MM.1S (cell line): ENCODE measurements around the gene IFNL4.

Experiments used
- DNase-seq: peaks from one replicate; pipeline ENCODE4 v3.0.0-alpha.2; 2015
- H2AFZ ChIP-seq: fragments of 300-600 bp; sonication (generic); 2 replicates; pipeline ENCODE4 v1.6.0; 2016; ENCODE audit warnings: antibody characterized with exemption, low read length
- H3F3A ChIP-seq: fragments of 300-600 bp; sonication (generic); 2 replicates; pipeline ENCODE4 v1.6.1; 2016; ENCODE audit warnings: mild to moderate bottlenecking, antibody characterized with exemption, low read length, moderate library complexity, mixed read lengths; ENCODE audit not compliant: insufficient read depth
- H3K27ac ChIP-seq: fragments of 300-600 bp; sonication (generic); 2 replicates; pipeline ENCODE4 v1.5.1; 2016; ENCODE audit warnings: mild to moderate bottlenecking, low read length
- H3K27me3 ChIP-seq: fragments of 300-600 bp; sonication (generic); replicated peaks from 2 replicates; pipeline ENCODE4 v1.6.0; 2016; ENCODE audit warnings: low read length; ENCODE audit not compliant: insufficient read depth
- H3K36me3 ChIP-seq: fragments of 300-600 bp; sonication (generic); replicated peaks from 2 replicates; pipeline ENCODE4 v1.6.1; 2016; ENCODE audit warnings: mild to moderate bottlenecking, low read length, mixed read lengths; ENCODE audit not compliant: insufficient read depth
- H3K4me1 ChIP-seq: fragments of 300-600 bp; sonication (generic); 2 replicates; pipeline ENCODE4 v1.6.1; 2016; ENCODE audit warnings: low read length, mixed read lengths
- H3K4me2 ChIP-seq: fragments of 300-600 bp; sonication (generic); 2 replicates; pipeline ENCODE4 v1.6.0; 2016; ENCODE audit warnings: low read depth, low read length
- H3K4me3 ChIP-seq: fragments of 300-600 bp; sonication (generic); 2 replicates; pipeline ENCODE4 v1.5.1; 2016; ENCODE audit warnings: low read length, mixed read lengths
- H3K79me2 ChIP-seq: fragments of 300-600 bp; sonication (generic); 2 replicates; pipeline ENCODE4 v1.6.1; 2016; ENCODE audit warnings: mixed run types, low read length, mixed read lengths
- H3K9ac ChIP-seq: fragments of 300-600 bp; sonication (generic); 2 replicates; pipeline ENCODE4 v1.6.1; 2016; ENCODE audit warnings: low read length, mixed read lengths
- H3K9me2 ChIP-seq: fragments of 300-600 bp; sonication (generic); replicated peaks from 2 replicates; pipeline ENCODE4 v1.6.1; 2016; ENCODE audit warnings: mild to moderate bottlenecking, low read length, mixed read lengths; ENCODE audit not compliant: insufficient read depth
- H3K9me3 ChIP-seq: fragments of 300-600 bp; sonication (generic); replicated peaks from 2 replicates; pipeline ENCODE4 v1.6.1; 2016; ENCODE audit warnings: mild to moderate bottlenecking, low read length, mixed read lengths; ENCODE audit not compliant: insufficient read depth
- H4K20me1 ChIP-seq: fragments of 300-600 bp; sonication (generic); 2 replicates; pipeline ENCODE4 v1.6.1; 2016; ENCODE audit warnings: mild to moderate bottlenecking, low read length, moderate library complexity, mixed read lengths; ENCODE audit not compliant: insufficient read depth
- EZH2 ChIP-seq: fragments of 300-600 bp; sonication (generic); optimal IDR thresholded peaks from 2 replicates; pipeline ENCODE3; 2017; ENCODE audit warnings: low read depth, mild to moderate bottlenecking, antibody characterized with exemption, low read length, mixed read lengths
- EZH2phosphoT487 ChIP-seq: fragments of 300-600 bp; sonication (generic); IDR thresholded peaks from 2 replicates; pipeline ENCODE4 v1.6.1; 2018; ENCODE audit warnings: antibody characterized with exemption, low read length
- TF ChIP-seq, protein P1 (sequence below): fragments of 300-600 bp; sonication (generic); IDR thresholded peaks from 2 replicates; pipeline ENCODE4 v1.5.1; 2016; ENCODE audit warnings: antibody characterized with exemption, low read length, mixed read lengths

The IFNL4 gene

DNA sequence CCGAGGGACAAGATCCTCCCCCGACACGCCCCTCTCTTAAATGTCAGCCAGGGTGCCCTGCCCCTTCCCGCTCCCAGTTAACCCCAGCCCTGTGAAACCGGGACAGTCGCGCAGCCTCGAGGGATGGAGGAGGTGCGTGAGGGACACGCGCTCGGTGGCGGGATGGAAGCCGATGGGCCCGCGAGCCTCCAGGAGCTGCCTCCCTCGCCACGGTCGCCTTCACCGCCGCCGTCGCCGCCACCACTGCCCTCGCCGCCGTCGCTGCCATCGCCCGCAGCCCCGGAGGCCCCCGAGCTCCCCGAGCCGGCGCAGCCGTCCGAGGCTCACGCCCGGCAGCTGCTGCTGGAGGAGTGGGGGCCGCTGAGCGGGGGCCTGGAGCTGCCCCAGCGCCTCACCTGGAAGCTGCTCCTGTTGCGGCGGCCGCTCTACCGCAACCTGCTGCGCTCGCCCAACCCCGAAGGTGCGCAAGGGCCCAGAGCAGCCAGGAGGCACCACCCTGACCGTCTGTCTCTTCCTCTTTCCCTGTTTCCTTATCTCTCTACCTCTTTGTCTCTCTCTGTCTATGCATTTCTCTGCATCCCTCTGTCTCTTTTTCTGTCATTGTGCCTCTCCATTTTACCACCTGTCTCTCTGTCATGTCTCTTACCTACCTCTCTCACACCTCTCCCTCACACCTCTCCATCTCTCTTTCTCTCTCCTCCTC is 51.6 kb downstream of the IFNL4 start, which contains the start of gene NCCRP1:
NCCRP1 (plus strand) TSS at position 105 of the 703 bp plus-strand sequence; CDS start at position 124, 19 bp downstream.
- peaks cover 78% of the 10 kb centered on the region for H3K27me3 ChIP-seq
- no peak within 1 kb of the TSS for H3K9ac ChIP-seq
- no peaks in the 10 kb centered on the region for H3K36me3 ChIP-seq
- TF ChIP-seq, protein P1, sequence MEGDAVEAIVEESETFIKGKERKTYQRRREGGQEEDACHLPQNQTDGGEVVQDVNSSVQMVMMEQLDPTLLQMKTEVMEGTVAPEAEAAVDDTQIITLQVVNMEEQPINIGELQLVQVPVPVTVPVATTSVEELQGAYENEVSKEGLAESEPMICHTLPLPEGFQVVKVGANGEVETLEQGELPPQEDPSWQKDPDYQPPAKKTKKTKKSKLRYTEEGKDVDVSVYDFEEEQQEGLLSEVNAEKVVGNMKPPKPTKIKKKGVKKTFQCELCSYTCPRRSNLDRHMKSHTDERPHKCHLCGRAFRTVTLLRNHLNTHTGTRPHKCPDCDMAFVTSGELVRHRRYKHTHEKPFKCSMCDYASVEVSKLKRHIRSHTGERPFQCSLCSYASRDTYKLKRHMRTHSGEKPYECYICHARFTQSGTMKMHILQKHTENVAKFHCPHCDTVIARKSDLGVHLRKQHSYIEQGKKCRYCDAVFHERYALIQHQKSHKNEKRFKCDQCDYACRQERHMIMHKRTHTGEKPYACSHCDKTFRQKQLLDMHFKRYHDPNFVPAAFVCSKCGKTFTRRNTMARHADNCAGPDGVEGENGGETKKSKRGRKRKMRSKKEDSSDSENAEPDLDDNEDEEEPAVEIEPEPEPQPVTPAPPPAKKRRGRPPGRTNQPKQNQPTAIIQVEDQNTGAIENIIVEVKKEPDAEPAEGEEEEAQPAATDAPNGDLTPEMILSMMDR, result no peak
- no peak for TF ChIP-seq EZH2
- TF ChIP-seq EZH2phosphoT487, result no peak
- H3K4me3 ChIP-seq, result no peak within 1 kb of the TSS
- no peaks in the 10 kb centered on the region for H3F3A ChIP-seq
- no peak within 1 kb of the TSS for H2AFZ ChIP-seq
- no peaks in the 10 kb centered on the region for H3K9me2 ChIP-seq
- no peaks in the 10 kb centered on the region for H3K4me1 ChIP-seq
- H4K20me1 ChIP-seq, result no peaks in the 10 kb centered on the region
- H3K4me2 ChIP-seq, result no peak within 1 kb of the TSS
- DNase-seq, result no peak
- no peak within 1 kb of the TSS for H3K27ac ChIP-seq
- H3K79me2 ChIP-seq, result no peaks in the 10 kb centered on the region
- H3K9me3 ChIP-seq, result no peaks in the 10 kb centered on the region

DNA sequence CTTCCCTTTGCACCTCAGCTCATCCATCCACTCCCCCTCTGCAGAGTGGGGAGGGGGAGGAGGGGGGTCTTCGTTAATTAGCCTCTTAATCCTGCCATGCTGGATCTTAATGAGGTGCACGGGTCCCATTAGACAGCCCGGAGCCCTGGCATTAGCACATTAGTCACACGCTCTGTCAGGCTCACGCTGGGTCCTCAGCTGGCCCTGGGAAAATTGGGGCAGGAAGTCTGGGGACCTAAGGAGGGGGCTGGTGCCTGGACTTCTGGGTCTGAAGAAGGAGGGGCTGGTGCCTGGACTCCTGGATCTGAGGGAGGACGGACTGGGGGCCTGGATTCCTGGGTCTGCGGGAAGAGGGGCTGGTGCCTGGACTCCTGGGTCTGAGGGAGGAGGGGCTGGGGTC is 52.3 kb downstream of the IFNL4 start:
- Histone ChIP-seq H3K27ac (no peak overlapping the region), H3F3A (no peaks in the 10 kb centered on the region), H3K9ac (no peak overlapping the region), H2AFZ (no peak overlapping the region), H3K4me3 (no peak overlapping the region), H3K27me3 (peaks cover 71% of the 10 kb centered on the region), H3K36me3 (no peaks in the 10 kb centered on the region), H3K79me2 (no peaks in the 10 kb centered on the region), H4K20me1 (no peaks in the 10 kb centered on the region), H3K9me3 (no peaks in the 10 kb centered on the region), H3K4me2 (no peak overlapping the region), H3K9me2 (no peaks in the 10 kb centered on the region), H3K4me1 (no peaks in the 10 kb centered on the region)
- TF ChIP-seq EZH2phosphoT487 (no peak), EZH2 (no peak)
- TF ChIP-seq, protein P1, result no peak
- no peak for DNase-seq
